Esophagus muscularis mucosa (tissue), 4 donors: ENCODE measurements around the gene DYNLRB1. TPM values are rescaled to one million over a fixed set of nuclear protein-coding genes. Genes with fewer than 3 reads are reported as not detected.

Experiments
- DNase-seq: peaks from one replicate; pipeline ENCODE4 v3.0.0-alpha.2; 2017; ENCODE audit errors: extremely low spot score
- H3K27ac ChIP-seq, 4 donors: fragments of 200-600 bp; sonication (generic); replicated peaks in 1 of 4; 1 replicate in 3 of 4; 2 replicates in 1 of 4; pipeline ENCODE4 v1.5.1; 2016 to 2019; ENCODE audit warnings: mild to moderate bottlenecking in 1 of 4
- H3K27me3 ChIP-seq, 4 donors: fragments of 200-600 bp; sonication (generic); one replicate each; pipeline versions ENCODE4 v1.5.1 to v1.6.0; 2016 to 2019
- H3K36me3 ChIP-seq, 4 donors: fragments of 200-600 bp; sonication (generic); one replicate each; pipeline ENCODE4 v1.5.1; 2016 to 2019
- H3K4me1 ChIP-seq, 4 donors: fragments of 200-600 bp; sonication (generic); one replicate each; pipeline ENCODE4 v1.5.1; 2016 to 2019
- H3K4me3 ChIP-seq, 4 donors: fragments of 200-600 bp; sonication (generic); 1 replicate in 2 of 4; 2 replicates in 2 of 4; pipeline ENCODE4 v1.5.1; 2016 to 2019; ENCODE audit warnings: mild to moderate bottlenecking in 4 of 4, moderate library complexity in 1 of 4
- H3K9me3 ChIP-seq, 4 donors: fragments of 200-600 bp; sonication (generic); 1 replicate in 3 of 4; 2 replicates in 1 of 4; pipeline ENCODE4 v1.5.1; 2016 to 2019
- CTCF ChIP-seq, 3 experiments: fragments of 200-600 bp in 2 of 3; fragments of 450-650 bp in 1 of 3; sonication (generic) in 2 of 3; IDR thresholded peaks; one replicate each; pipeline ENCODE4 v1.5.1; 2017 to 2019; ENCODE audit warnings: antibody characterized with exemption in 3 of 3, mild to moderate bottlenecking in 2 of 3, moderate library complexity in 1 of 3
- EP300 ChIP-seq: sonication (generic); formaldehyde crosslinking; IDR thresholded peaks from one replicate; pipeline ENCODE4 v1.6.1; 2017; ENCODE audit warnings: antibody characterized with exemption
- POLR2A ChIP-seq: fragments of 450-650 bp; IDR thresholded peaks from one replicate; pipeline ENCODE4 v1.6.1; 2017; ENCODE audit warnings: antibody characterized with exemption, moderate library complexity, mild to moderate bottlenecking, low read depth
- POLR2AphosphoS5 ChIP-seq, 2 donors: sonication (generic); formaldehyde crosslinking; IDR thresholded peaks; one replicate each; pipeline ENCODE4 v1.6.1; 2017; ENCODE audit warnings: antibody characterized with exemption in 2 of 2
- WGBS: methylation state at CpG from one replicate; pipeline ENCODE4 v1.1.5; 2018; 5-methylcytosine and 5-hydroxymethylcytosine counted together
- intact Hi-C: fragments of 100-400 bp; cut with DNase I; formaldehyde crosslinking; loops from one replicate; pipeline ENCODE4 v1.15.1; 2023
- total RNA-seq, 4 donors: library from RNA; depleted of rRNA; stranded (reverse); fragments of >200 nt; gene quantifications; one replicate each; pipeline versions ENCODE4 v1.1.0 to v1.2.1, GENCODE V29; 2016

The DYNLRB1 gene
- total RNA-seq, 4 donors from 2014 or later, result 152 to 252 (median 191) TPM

GRCh38 chr20:34574426-34574825, 58.2 kb downstream of the DYNLRB1 start:
- TF ChIP-seq POLR2A (no peak), EP300 (no peak), POLR2AphosphoS5 (IDR thresholded peaks at IDR 0.05) (no peak), CTCF (IDR thresholded peaks at IDR 0.05) (no peak)
- Histone ChIP-seq H3K4me1 (peaks cover 3 to 20% (median 12%) of the 10 kb centered on the region in 4 donors), H3K4me3 (no peak overlapping the region), H3K27me3 (no peaks in the 10 kb centered on the region), H3K27ac (no peak overlapping the region), H3K36me3 (peaks cover 5 to 56% (median 37%) of the 10 kb centered on the region in 4 donors), H3K9me3 (no peaks in the 10 kb centered on the region)
- DNase-seq, result no peak
- intact Hi-C loops, result no loop called here
- WGBS, result 99% methylated on average over 5 of the region's 5 CpGs

GRCh38 chr20:34574861-34575260, 58.6 kb downstream of the DYNLRB1 start:
- Histone ChIP-seq H3K27ac (no peak overlapping the region), H3K27me3 (no peaks in the 10 kb centered on the region), H3K36me3 (peaks cover 5 to 52% (median 37%) of the 10 kb centered on the region in 4 donors), H3K4me3 (no peak overlapping the region), H3K9me3 (no peaks in the 10 kb centered on the region), H3K4me1 (peaks cover 5 to 23% (median 14%) of the 10 kb centered on the region in 4 donors)
- no peak for DNase-seq
- TF ChIP-seq EP300 (no peak), CTCF (IDR thresholded peaks at IDR 0.05) (no peak), POLR2AphosphoS5 (IDR thresholded peaks at IDR 0.05) (no peak), POLR2A (no peak)
- intact Hi-C loops, result loop anchor here (5.0 kb wide), 1 partner anchor 132 kb away; no protein-coding TSS in a partner anchor
- WGBS, result 96% methylated on average over 6 of the region's 6 CpGs

GRCh38 chr20:34575271-34575670, 59.0 kb downstream of the DYNLRB1 start:
- intact Hi-C loops, result loop anchor here (5.0 kb wide), 1 partner anchor 132 kb away; no protein-coding TSS in a partner anchor

GRCh38 chr20:34575756-34576155, 59.5 kb downstream of the DYNLRB1 start:
- Histone ChIP-seq H3K27ac (no peak overlapping the region), H3K36me3 (peaks cover 5 to 54% (median 37%) of the 10 kb centered on the region in 4 donors), H3K4me3 (no peak overlapping the region), H3K4me1 (peaks cover 5 to 23% (median 17%) of the 10 kb centered on the region in 4 donors), H3K27me3 (no peaks in the 10 kb centered on the region), H3K9me3 (no peaks in the 10 kb centered on the region)
- DNase-seq, result no peak
- intact Hi-C loops, result loop anchor here (5.0 kb wide), 1 partner anchor 132 kb away; no protein-coding TSS in a partner anchor
- TF ChIP-seq EP300, result no peak
- no peak for TF ChIP-seq CTCF (IDR thresholded peaks at IDR 0.05)
- TF ChIP-seq POLR2AphosphoS5 (IDR thresholded peaks at IDR 0.05), result no peak
- TF ChIP-seq POLR2A, result no peak
- 94% methylated on average over 4 of the region's 4 CpGs for WGBS

More at GRCh38 chr20:34575271-34575670, 59.0 kb downstream of the DYNLRB1 start:
- DNase-seq, result no peak
- Histone ChIP-seq H3K9me3 (no peaks in the 10 kb centered on the region), H3K4me3 (no peak overlapping the region), H3K4me1 (peaks cover 5 to 23% (median 16%) of the 10 kb centered on the region in 4 donors), H3K27ac (no peak overlapping the region), H3K36me3 (peaks cover 5 to 50% (median 37%) of the 10 kb centered on the region in 4 donors), H3K27me3 (no peaks in the 10 kb centered on the region)
- WGBS, result 100% methylated on average over 5 of the region's 5 CpGs
- TF ChIP-seq EP300, result no peak
- no peak for TF ChIP-seq CTCF (IDR thresholded peaks at IDR 0.05)
- no peak for TF ChIP-seq POLR2AphosphoS5 (IDR thresholded peaks at IDR 0.05)
- no peak for TF ChIP-seq POLR2A

- 82% methylated on average over 4 of the region's 4 CpGs for WGBS
- H3K36me3 ChIP-seq, result peaks cover 5 to 49% (median 31%) of the 10 kb centered on the region in 4 donors
- H3K27me3 ChIP-seq, result no peaks in the 10 kb centered on the region
- intact Hi-C loops, result loop anchor here (5.0 kb wide), 1 partner anchor 130 kb away; no protein-coding TSS in a partner anchor
- no peak overlapping the region for H3K4me3 ChIP-seq
- H3K9me3 ChIP-seq, result no peaks in the 10 kb centered on the region
- H3K4me1 ChIP-seq, result peaks cover 14 to 32% (median 27%) of the 10 kb centered on the region in 4 donors
- TF ChIP-seq POLR2A, result no peak
- TF ChIP-seq POLR2AphosphoS5 (IDR thresholded peaks at IDR 0.05), result no peak
- no peak for TF ChIP-seq EP300
- no peak for TF ChIP-seq CTCF (IDR thresholded peaks at IDR 0.05)
- H3K27ac ChIP-seq, result no peak overlapping the region
- DNase-seq, result no peak
These were observed 60.8 kb downstream of the DYNLRB1 start for GRCh38 chr20:34577061-34577460.
